K562 (cell line): ENCODE data around the gene TPSAB1. TPM values are rescaled to one million over a fixed set of nuclear protein-coding genes. Genes with fewer than 3 reads are reported as not detected.

Experiments
- ATAC-seq: fragments of 200-7000 bp; cut with Tn5 transposase; 3 replicates; pipeline ENCODE4 v1.9.1; 2020; ENCODE audit warnings: moderate library complexity
- BruUV-seq: library from RNA; stranded (reverse); fragments of 400-500 nt; replicated peaks from 2 replicates; lab custom pipeline; 2021; lab: Mats Ljungman, UMichigan
- CTCF ChIA-PET: fragments of 300-600 bp; formaldehyde crosslinking; extraction: SDS; loops from one replicate; lab custom pipeline; 2021; ENCODE audit warnings: low intra/inter-chr PET ratio; lab: Yijun Ruan, JAX
- POLR2A ChIA-PET: fragments of 300-600, 350-650 bp; sonication (Branson Sonifier 250); formaldehyde crosslinking; extraction: SDS; loops from one replicate; lab custom pipeline; 2021; ENCODE audit warnings: antibody characterized with exemption, inconsistent platforms; lab: Yijun Ruan, JAX
- DNase-seq, 4 experiments: peaks; one replicate each; pipeline versions ENCODE4 v3.0.0 to v3.0.0-alpha.2; 2011 to 2018; ENCODE audit warnings: low spot score in 3 of 4, mixed read lengths in 3 of 4; ENCODE audit errors: extremely low read depth in 1 of 4
- FAIRE-seq: peaks from 2 replicates; lab custom pipeline; 2011; peaks lifted over from hg19 to GRCh38; lab: Jason Lieb, UNC
- H2AFZ ChIP-seq: 2 replicates; pipeline ENCODE4 v1.6.0; 2011; ENCODE audit warnings: low read depth, low read length, control low read depth, inconsistent platforms
- H3K27ac ChIP-seq: fragments of 200-600 bp; 3 replicates; pipeline ENCODE4 v1.8.0; 2011; ENCODE audit warnings: low read depth, mild to moderate bottlenecking, control low read depth, inconsistent platforms, low read length, moderate library complexity, mixed read lengths; ENCODE audit errors: extremely low read depth
- H3K27me3 ChIP-seq, 2 experiments: fragments of 300-600 bp in 1 of 2; 2 replicates in 1 of 2; 3 replicates in 1 of 2; pipeline versions ENCODE4 v1.6.0 to v1.8.0; 2011; ENCODE audit warnings: inconsistent platforms in 2 of 2, low read length in 2 of 2, mild to moderate bottlenecking in 1 of 2, mixed read lengths in 1 of 2, moderate library complexity in 1 of 2; ENCODE audit not compliant: control insufficient read depth in 2 of 2, insufficient read depth in 2 of 2
- H3K36me3 ChIP-seq: fragments of 300-600 bp; 3 replicates; pipeline ENCODE4 v1.8.0; 2011; ENCODE audit warnings: mild to moderate bottlenecking, low read length, inconsistent platforms; ENCODE audit not compliant: control insufficient read depth, insufficient read depth
- H3K4me1 ChIP-seq, 2 experiments: fragments of 200-600 bp in 1 of 2; replicated peaks in 1 of 2; 2 replicates in 1 of 2; 3 replicates in 1 of 2; pipeline versions ENCODE4 v1.5.1 to v1.8.0; 2011; ENCODE audit warnings: inconsistent platforms in 2 of 2, low read length in 2 of 2, mild to moderate bottlenecking in 1 of 2, mixed read lengths in 1 of 2, moderate library complexity in 1 of 2; ENCODE audit not compliant: control insufficient read depth in 2 of 2, insufficient read depth in 2 of 2
- H3K4me2 ChIP-seq: 2 replicates; pipeline ENCODE4 v1.6.1; 2011; ENCODE audit warnings: low read length, control low read depth, inconsistent platforms, mixed read lengths; ENCODE audit not compliant: insufficient read depth
- H3K4me3 ChIP-seq: fragments of 200-600 bp; sonication (generic), shearing (Covaris generic); 2 replicates; pipeline ENCODE4 v1.5.1; 2016; ENCODE audit warnings: control low read depth, inconsistent platforms
- H3K79me2 ChIP-seq: fragments of 200-600 bp; 3 replicates; pipeline ENCODE4 v1.8.0; 2011; ENCODE audit warnings: low read length, inconsistent platforms; ENCODE audit not compliant: control insufficient read depth, insufficient read depth
- H3K9ac ChIP-seq, 2 experiments: 2 replicates each; pipeline versions ENCODE4 v1.6.0 to v1.6.1; 2011; ENCODE audit warnings: low read depth in 2 of 2, low read length in 2 of 2, control low read depth in 1 of 2, inconsistent platforms in 1 of 2, mild to moderate bottlenecking in 1 of 2, mixed read lengths in 1 of 2; ENCODE audit not compliant: insufficient read depth in 1 of 2
- H3K9me1 ChIP-seq: one replicate; pipeline ENCODE4 v1.6.0; 2011; ENCODE audit warnings: inconsistent platforms, mild to moderate bottlenecking, low read length, moderate library complexity; ENCODE audit not compliant: control insufficient read depth, insufficient read depth
- H3K9me3 ChIP-seq: replicated peaks from 2 replicates; pipeline ENCODE4 v1.5.1; 2011; ENCODE audit warnings: low read depth, low read length, inconsistent platforms; ENCODE audit not compliant: control insufficient read depth, insufficient read depth
- H4K20me1 ChIP-seq: replicated peaks from 2 replicates; pipeline ENCODE4 v1.6.1; 2011; ENCODE audit warnings: low read length, inconsistent platforms, mixed read lengths; ENCODE audit not compliant: control insufficient read depth, insufficient read depth
- CHD2 ChIP-seq: IDR thresholded peaks from 2 replicates; pipeline ENCODE4 v1.6.1; 2011; ENCODE audit warnings: low read depth, low read length
- CREB1 ChIP-seq, 2 experiments: sonication (generic) in 1 of 2; formaldehyde crosslinking in 1 of 2; IDR thresholded peaks; 2 replicates each; pipeline versions ENCODE4 v1.6.1 to v1.8.0; 2012 to 2022; ENCODE audit warnings: inconsistent platforms in 1 of 2, mild to moderate bottlenecking in 1 of 2, missing genetic modification reagents in 1 of 2, moderate library complexity in 1 of 2
- ERF ChIP-seq: fragments of 450-650 bp; formaldehyde crosslinking; IDR thresholded peaks from 2 replicates; pipeline ENCODE4 v1.4.0; 2020; ENCODE audit warnings: mild to moderate bottlenecking, mixed read lengths
- EZH2 ChIP-seq: IDR thresholded peaks from 2 replicates; pipeline ENCODE4 v1.6.1; 2012; ENCODE audit warnings: low read depth, mild to moderate bottlenecking, inconsistent platforms, low read length, borderline replicate concordance
- IFI16 ChIP-seq: fragments of 250-450 bp; sonication (Bioruptor Pico); IDR thresholded peaks from 2 replicates; pipeline ENCODE4 v2.1.2; 2022; ENCODE audit warnings: mild to moderate bottlenecking, inconsistent platforms
- RBM15 ChIP-seq: fragments of 200-400 bp; formaldehyde crosslinking; IDR thresholded peaks from 2 replicates; pipeline ENCODE4 v1.6.1; 2018; ENCODE audit warnings: mild to moderate bottlenecking, low read length, moderate library complexity; ENCODE audit not compliant: insufficient read depth
- ZNF668 ChIP-seq: fragments of 250-450 bp; sonication (Bioruptor Pico); IDR thresholded peaks from 2 replicates; pipeline ENCODE4 v1.8.0; 2022; ENCODE audit warnings: mild to moderate bottlenecking, inconsistent platforms
- WGBS: fragments of 100-300 bp; shearing (Covaris generic); methylation state at CpG from one replicate; pipeline ENCODE4 v1.1.6; 2016; ENCODE audit warnings: low coverage, mixed read lengths; ENCODE audit not compliant: insufficient coverage; ENCODE audit errors: missing lambda C conversion rate; 5-methylcytosine and 5-hydroxymethylcytosine counted together
- in situ Hi-C: fragments of 300-500 bp; cut with MboI; formaldehyde crosslinking; loops from 4 replicates; pipeline ENCODE4 v1.15.0; 2018; ENCODE audit warnings: inconsistent platforms, mixed read lengths
- intact Hi-C: fragments of 100-400 bp; cut with micrococcal nuclease; formaldehyde crosslinking; loops from 2 replicates; pipeline ENCODE4 v1.14.2; 2022
- polyA plus RNA-seq, 8 experiments: library from polyadenylated mRNA; depleted of rRNA in 4 of 8; stranded (reverse) in 5 of 8; unstranded in 3 of 8; fragments of >200 nt; fragmentation: Nextera tagmentation in 2 of 8; fragmentation: Illumina TruSeq in 1 of 8; extraction: Ambion mirVana in 2 of 8; extraction: Trizol in 1 of 8; gene quantifications; 2 replicates each; pipeline versions ENCODE4 v1.2.1 to v1.2.3, GENCODE V29; 2011 to 2014; ENCODE audit warnings: inconsistent platforms in 1 of 8, missing spikeins in 1 of 8
- total RNA-seq, 7 experiments: library from RNA; depleted of rRNA in 6 of 7; stranded (reverse); fragments of >200 nt in 6 of 7; fragmentation: Illumina TruSeq in 2 of 7; extraction: Trizol in 2 of 7; gene quantifications; 2 replicates each; pipeline versions ENCODE4 v1.2.1 to v1.2.3, GENCODE V29; 2011 to 2021; ENCODE audit warnings: low replicate concordance in 1 of 7
- TF ChIP-seq, protein P1 (sequence below): sonication (generic); formaldehyde crosslinking; IDR thresholded peaks from 2 replicates; pipeline ENCODE4 v1.8.0; 2022; ENCODE audit warnings: missing genetic modification reagents, mild to moderate bottlenecking, moderate library complexity, borderline replicate concordance
- TF ChIP-seq, protein P2 (sequence below), 2 experiments: IDR thresholded peaks; 2 replicates each; pipeline ENCODE4 v1.6.1; 2011; ENCODE audit warnings: borderline replicate concordance in 1 of 2, control low read depth in 1 of 2, low read depth in 1 of 2, low read length in 1 of 2, mild to moderate bottlenecking in 1 of 2, mixed read lengths in 1 of 2, moderate library complexity in 1 of 2; ENCODE audit not compliant: insufficient read depth in 1 of 2, insufficient read length in 1 of 2, poor library complexity in 1 of 2, severe bottlenecking in 1 of 2; ENCODE audit errors: extremely low read depth in 1 of 2
- TF ChIP-seq, protein P3 (sequence below), 2 experiments: fragments of 450-650 bp; conservative IDR thresholded peaks; 2 replicates each; pipeline ENCODE4 v1.6.1; 2017; ENCODE audit warnings: mild to moderate bottlenecking in 2 of 2, moderate library complexity in 2 of 2
- TF ChIP-seq, protein P4 (sequence below), 2 experiments: fragments of 150-350 bp in 1 of 2; IDR thresholded peaks; 2 replicates each; pipeline ENCODE4 v1.6.1; 2012 to 2016; ENCODE audit warnings: low read depth in 2 of 2, low read length in 2 of 2, mild to moderate bottlenecking in 1 of 2, moderate library complexity in 1 of 2

Gene TPSAB1
- total and polyA plus RNA-seq, 9 of the 15 experiments (the other 6 are each of a cell fraction or from before 2014, with no cell fraction given): not detected

DNA sequence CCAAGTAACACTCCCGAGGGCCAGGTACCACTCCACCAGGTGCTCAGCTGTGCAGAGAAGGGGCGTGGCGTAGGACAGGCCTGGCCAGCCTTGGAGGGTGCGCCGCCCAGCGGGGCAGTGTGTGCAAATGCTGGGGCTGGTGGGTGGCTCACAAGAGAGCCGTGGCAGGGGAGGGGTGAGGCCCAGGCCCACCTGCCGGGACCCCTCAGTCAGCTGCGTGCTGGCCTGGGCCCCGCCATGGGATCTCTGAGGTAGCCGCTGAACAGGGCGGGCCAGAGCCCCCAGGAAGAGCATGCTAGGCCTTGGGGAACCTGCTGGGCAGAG, 24.2 kb upstream of the TPSAB1 start (continued):
- TF ChIP-seq, protein P1, sequence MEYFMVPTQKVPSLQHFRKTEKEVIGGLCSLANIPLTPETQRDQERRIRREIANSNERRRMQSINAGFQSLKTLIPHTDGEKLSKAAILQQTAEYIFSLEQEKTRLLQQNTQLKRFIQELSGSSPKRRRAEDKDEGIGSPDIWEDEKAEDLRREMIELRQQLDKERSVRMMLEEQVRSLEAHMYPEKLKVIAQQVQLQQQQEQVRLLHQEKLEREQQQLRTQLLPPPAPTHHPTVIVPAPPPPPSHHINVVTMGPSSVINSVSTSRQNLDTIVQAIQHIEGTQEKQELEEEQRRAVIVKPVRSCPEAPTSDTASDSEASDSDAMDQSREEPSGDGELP (CRISPR knock-in tag): peak; percentile 88
- TF ChIP-seq, all 486 proteins: peak for 4

- no peak overlapping the region for H3K9ac ChIP-seq
- DNase-seq (no peak), FAIRE-seq (no peak), ATAC-seq (no peak)
- WGBS: 4% methylated on average over 28 of the region's 32 CpGs
- intact Hi-C loops (no loop called here), in situ Hi-C loops (no loop called here)
- ChIA-PET CTCF (no interaction called here), POLR2A (interaction anchor here (1.0 kb wide), 1 partner anchor 9 kb away, joined by 3 read pairs; no protein-coding TSS in a partner anchor)
- peaks cover 52 to 91% of the 10 kb centered on the region in 2 experiments for H3K27me3 ChIP-seq
- H3K9me1 ChIP-seq: no peaks in the 10 kb centered on the region
- H3K9me3 ChIP-seq: no peaks in the 10 kb centered on the region
- H3K27ac ChIP-seq: no peak overlapping the region
- H3K4me3 ChIP-seq: no peak overlapping the region
- no peaks in the 10 kb centered on the region for H3K36me3 ChIP-seq
- peaks cover 0 to 71% of the 10 kb centered on the region in 2 experiments; a peak in 2 of 5 replicates for H3K4me1 ChIP-seq
- no peak overlapping the region for H2AFZ ChIP-seq
- H3K79me2 ChIP-seq: no peaks in the 10 kb centered on the region
- peaks cover 8% of the 10 kb centered on the region for H4K20me1 ChIP-seq
- BruUV-seq: no TSS peak
- H3K4me2 ChIP-seq: no peak overlapping the region
- TF ChIP-seq CREB1 (IDR thresholded peaks at IDR 0.05): no peak
- 0 out of 2 replicates have a peak, but pooled peaks have one; percentile 10 for TF ChIP-seq CREB1 (CRISPR knock-in tag; IDR thresholded peaks at IDR 0.05)
- TF ChIP-seq, protein P2, sequence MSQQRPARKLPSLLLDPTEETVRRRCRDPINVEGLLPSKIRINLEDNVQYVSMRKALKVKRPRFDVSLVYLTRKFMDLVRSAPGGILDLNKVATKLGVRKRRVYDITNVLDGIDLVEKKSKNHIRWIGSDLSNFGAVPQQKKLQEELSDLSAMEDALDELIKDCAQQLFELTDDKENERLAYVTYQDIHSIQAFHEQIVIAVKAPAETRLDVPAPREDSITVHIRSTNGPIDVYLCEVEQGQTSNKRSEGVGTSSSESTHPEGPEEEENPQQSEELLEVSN (IDR thresholded peaks at IDR 0.05; ENCODE audit: borderline replicate concordance in 1 of 2, extremely low read depth in 1 of 2, insufficient read depth in 1 of 2, insufficient read length in 1 of 2, low read depth in 1 of 2, low read length in 1 of 2, poor library complexity in 1 of 2, severe bottlenecking in 1 of 2): peak in 1 of 2 experiments; percentile 38
- peak; percentile 77; the same call in 1 of the 2 replicates for TF ChIP-seq EZH2
- no peak for TF ChIP-seq ERF (CRISPR knock-in tag)
- no peak for TF ChIP-seq CHD2
- no peak for TF ChIP-seq RBM15
- TF ChIP-seq, protein P3, sequence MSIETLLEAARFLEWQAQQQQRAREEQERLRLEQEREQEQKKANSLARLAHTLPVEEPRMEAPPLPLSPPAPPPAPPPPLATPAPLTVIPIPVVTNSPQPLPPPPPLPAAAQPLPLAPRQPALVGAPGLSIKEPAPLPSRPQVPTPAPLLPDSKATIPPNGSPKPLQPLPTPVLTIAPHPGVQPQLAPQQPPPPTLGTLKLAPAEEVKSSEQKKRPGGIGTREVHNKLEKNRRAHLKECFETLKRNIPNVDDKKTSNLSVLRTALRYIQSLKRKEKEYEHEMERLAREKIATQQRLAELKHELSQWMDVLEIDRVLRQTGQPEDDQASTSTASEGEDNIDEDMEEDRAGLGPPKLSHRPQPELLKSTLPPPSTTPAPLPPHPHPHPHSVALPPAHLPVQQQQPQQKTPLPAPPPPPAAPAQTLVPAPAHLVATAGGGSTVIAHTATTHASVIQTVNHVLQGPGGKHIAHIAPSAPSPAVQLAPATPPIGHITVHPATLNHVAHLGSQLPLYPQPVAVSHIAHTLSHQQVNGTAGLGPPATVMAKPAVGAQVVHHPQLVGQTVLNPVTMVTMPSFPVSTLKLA (conservative IDR thresholded peaks at IDR 0.05): 0 out of 4 replicates have a peak, but pooled peaks of 1 of the 2 experiments have one; percentile 17
- TF ChIP-seq ZNF668 (CRISPR knock-in tag): no peak
- TF ChIP-seq, protein P4, sequence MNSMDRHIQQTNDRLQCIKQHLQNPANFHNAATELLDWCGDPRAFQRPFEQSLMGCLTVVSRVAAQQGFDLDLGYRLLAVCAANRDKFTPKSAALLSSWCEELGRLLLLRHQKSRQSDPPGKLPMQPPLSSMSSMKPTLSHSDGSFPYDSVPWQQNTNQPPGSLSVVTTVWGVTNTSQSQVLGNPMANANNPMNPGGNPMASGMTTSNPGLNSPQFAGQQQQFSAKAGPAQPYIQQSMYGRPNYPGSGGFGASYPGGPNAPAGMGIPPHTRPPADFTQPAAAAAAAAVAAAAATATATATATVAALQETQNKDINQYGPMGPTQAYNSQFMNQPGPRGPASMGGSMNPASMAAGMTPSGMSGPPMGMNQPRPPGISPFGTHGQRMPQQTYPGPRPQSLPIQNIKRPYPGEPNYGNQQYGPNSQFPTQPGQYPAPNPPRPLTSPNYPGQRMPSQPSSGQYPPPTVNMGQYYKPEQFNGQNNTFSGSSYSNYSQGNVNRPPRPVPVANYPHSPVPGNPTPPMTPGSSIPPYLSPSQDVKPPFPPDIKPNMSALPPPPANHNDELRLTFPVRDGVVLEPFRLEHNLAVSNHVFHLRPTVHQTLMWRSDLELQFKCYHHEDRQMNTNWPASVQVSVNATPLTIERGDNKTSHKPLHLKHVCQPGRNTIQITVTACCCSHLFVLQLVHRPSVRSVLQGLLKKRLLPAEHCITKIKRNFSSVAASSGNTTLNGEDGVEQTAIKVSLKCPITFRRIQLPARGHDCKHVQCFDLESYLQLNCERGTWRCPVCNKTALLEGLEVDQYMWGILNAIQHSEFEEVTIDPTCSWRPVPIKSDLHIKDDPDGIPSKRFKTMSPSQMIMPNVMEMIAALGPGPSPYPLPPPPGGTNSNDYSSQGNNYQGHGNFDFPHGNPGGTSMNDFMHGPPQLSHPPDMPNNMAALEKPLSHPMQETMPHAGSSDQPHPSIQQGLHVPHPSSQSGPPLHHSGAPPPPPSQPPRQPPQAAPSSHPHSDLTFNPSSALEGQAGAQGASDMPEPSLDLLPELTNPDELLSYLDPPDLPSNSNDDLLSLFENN (IDR thresholded peaks at IDR 0.05; ENCODE audit: low read depth in 2 of 2, low read length in 2 of 2): no peak
- no peak for TF ChIP-seq IFI16 (CRISPR knock-in tag)
Observed at GRCh38 chr16:1216681-1217400, 23.7 kb upstream of the TPSAB1 start.
